ENCODE measurements around the gene TACSTD2. TPM values are rescaled to one million over a fixed set of nuclear protein-coding genes. Genes with fewer than 3 reads are reported as not detected.

Gene TACSTD2
- polyA plus RNA-seq, 1 donor from 2014 or later: not detected

GRCh38 chr1:58587667-58588066 lies 10.6 kb upstream of the TACSTD2 start:
- H3K4me2 ChIP-seq (ENCODE audit: low read length): no peak overlapping the region

GRCh38 chr1:58586271-58586670 lies 9.2 kb upstream of the TACSTD2 start:
- H3F3A ChIP-seq (ENCODE audit: insufficient read depth, low read length, poor library complexity, severe bottlenecking): no peaks in the 10 kb centered on the region
- TF ChIP-seq, protein P1, sequence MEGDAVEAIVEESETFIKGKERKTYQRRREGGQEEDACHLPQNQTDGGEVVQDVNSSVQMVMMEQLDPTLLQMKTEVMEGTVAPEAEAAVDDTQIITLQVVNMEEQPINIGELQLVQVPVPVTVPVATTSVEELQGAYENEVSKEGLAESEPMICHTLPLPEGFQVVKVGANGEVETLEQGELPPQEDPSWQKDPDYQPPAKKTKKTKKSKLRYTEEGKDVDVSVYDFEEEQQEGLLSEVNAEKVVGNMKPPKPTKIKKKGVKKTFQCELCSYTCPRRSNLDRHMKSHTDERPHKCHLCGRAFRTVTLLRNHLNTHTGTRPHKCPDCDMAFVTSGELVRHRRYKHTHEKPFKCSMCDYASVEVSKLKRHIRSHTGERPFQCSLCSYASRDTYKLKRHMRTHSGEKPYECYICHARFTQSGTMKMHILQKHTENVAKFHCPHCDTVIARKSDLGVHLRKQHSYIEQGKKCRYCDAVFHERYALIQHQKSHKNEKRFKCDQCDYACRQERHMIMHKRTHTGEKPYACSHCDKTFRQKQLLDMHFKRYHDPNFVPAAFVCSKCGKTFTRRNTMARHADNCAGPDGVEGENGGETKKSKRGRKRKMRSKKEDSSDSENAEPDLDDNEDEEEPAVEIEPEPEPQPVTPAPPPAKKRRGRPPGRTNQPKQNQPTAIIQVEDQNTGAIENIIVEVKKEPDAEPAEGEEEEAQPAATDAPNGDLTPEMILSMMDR (IDR thresholded peaks at IDR 0.05; ENCODE audit: poor library complexity, severe bottlenecking): no peak
- TF ChIP-seq TAF1 (IDR thresholded peaks at IDR 0.05; ENCODE audit: low read depth) (no peak), RAD21 (conservative IDR thresholded peaks at IDR 0.05) (no peak), SMC3 (conservative IDR thresholded peaks at IDR 0.05; ENCODE audit: poor library complexity) (no peak), POLR2AphosphoS5 (IDR thresholded peaks at IDR 0.05) (no peak), EZH2 (IDR thresholded peaks at IDR 0.05; ENCODE audit: borderline replicate concordance, insufficient read depth, low read length, poor library complexity, severe bottlenecking) (no peak), EP300 (conservative IDR thresholded peaks at IDR 0.05; ENCODE audit: poor library complexity, severe bottlenecking) (no peak)
- TF ChIP-seq, protein P2, sequence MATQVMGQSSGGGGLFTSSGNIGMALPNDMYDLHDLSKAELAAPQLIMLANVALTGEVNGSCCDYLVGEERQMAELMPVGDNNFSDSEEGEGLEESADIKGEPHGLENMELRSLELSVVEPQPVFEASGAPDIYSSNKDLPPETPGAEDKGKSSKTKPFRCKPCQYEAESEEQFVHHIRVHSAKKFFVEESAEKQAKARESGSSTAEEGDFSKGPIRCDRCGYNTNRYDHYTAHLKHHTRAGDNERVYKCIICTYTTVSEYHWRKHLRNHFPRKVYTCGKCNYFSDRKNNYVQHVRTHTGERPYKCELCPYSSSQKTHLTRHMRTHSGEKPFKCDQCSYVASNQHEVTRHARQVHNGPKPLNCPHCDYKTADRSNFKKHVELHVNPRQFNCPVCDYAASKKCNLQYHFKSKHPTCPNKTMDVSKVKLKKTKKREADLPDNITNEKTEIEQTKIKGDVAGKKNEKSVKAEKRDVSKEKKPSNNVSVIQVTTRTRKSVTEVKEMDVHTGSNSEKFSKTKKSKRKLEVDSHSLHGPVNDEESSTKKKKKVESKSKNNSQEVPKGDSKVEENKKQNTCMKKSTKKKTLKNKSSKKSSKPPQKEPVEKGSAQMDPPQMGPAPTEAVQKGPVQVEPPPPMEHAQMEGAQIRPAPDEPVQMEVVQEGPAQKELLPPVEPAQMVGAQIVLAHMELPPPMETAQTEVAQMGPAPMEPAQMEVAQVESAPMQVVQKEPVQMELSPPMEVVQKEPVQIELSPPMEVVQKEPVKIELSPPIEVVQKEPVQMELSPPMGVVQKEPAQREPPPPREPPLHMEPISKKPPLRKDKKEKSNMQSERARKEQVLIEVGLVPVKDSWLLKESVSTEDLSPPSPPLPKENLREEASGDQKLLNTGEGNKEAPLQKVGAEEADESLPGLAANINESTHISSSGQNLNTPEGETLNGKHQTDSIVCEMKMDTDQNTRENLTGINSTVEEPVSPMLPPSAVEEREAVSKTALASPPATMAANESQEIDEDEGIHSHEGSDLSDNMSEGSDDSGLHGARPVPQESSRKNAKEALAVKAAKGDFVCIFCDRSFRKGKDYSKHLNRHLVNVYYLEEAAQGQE (IDR thresholded peaks at IDR 0.05; ENCODE audit: borderline replicate concordance): no peak
- no peaks in the 10 kb centered on the region for H4K20me1 ChIP-seq (ENCODE audit: insufficient read depth)
- H3K9me3 ChIP-seq (ENCODE audit: low read length): no peaks in the 10 kb centered on the region
- no peak overlapping the region for H2AFZ ChIP-seq (ENCODE audit: low read depth, low read length)
- H3K27ac ChIP-seq (ENCODE audit: low read length): no peak overlapping the region
- no peaks in the 10 kb centered on the region for H3K27me3 ChIP-seq (ENCODE audit: insufficient read depth, low read depth, low read length)
- no peaks in the 10 kb centered on the region for H3K79me2 ChIP-seq (replicated peaks; ENCODE audit: insufficient read depth, low read length)
- H3K4me3 ChIP-seq (ENCODE audit: low read length): no peak overlapping the region
- no peaks in the 10 kb centered on the region for H3K9me2 ChIP-seq (ENCODE audit: insufficient read depth, low read length)
- no peak overlapping the region for H3K4me2 ChIP-seq (ENCODE audit: low read length)
- no peak overlapping the region for H3K9ac ChIP-seq (ENCODE audit: low read length)
- no peaks in the 10 kb centered on the region for H3K36me3 ChIP-seq (ENCODE audit: insufficient read depth, low read length)

More at GRCh38 chr1:58587667-58588066, 10.6 kb upstream of the TACSTD2 start:
- no peak for TF ChIP-seq EZH2 (IDR thresholded peaks at IDR 0.05; ENCODE audit: borderline replicate concordance, insufficient read depth, low read length, poor library complexity, severe bottlenecking)
- TF ChIP-seq TAF1 (IDR thresholded peaks at IDR 0.05; ENCODE audit: low read depth): no peak
- TF ChIP-seq, protein P1 (IDR thresholded peaks at IDR 0.05; ENCODE audit: poor library complexity, severe bottlenecking): no peak
- TF ChIP-seq, protein P2 (IDR thresholded peaks at IDR 0.05; ENCODE audit: borderline replicate concordance): no peak
- TF ChIP-seq SMC3 (conservative IDR thresholded peaks at IDR 0.05; ENCODE audit: poor library complexity): no peak
- no peak for TF ChIP-seq EP300 (conservative IDR thresholded peaks at IDR 0.05; ENCODE audit: poor library complexity, severe bottlenecking)
- no peak for TF ChIP-seq MXI1 (conservative IDR thresholded peaks at IDR 0.05; ENCODE audit: poor library complexity, severe bottlenecking)
- TF ChIP-seq POLR2AphosphoS5 (IDR thresholded peaks at IDR 0.05): no peak
- TF ChIP-seq RAD21 (conservative IDR thresholded peaks at IDR 0.05): no peak
- Histone ChIP-seq H3K9me3 (ENCODE audit: low read length) (no peaks in the 10 kb centered on the region), H3K27ac (ENCODE audit: low read length) (no peak overlapping the region), H3K79me2 (replicated peaks; ENCODE audit: insufficient read depth, low read length) (no peaks in the 10 kb centered on the region), H3F3A (ENCODE audit: insufficient read depth, low read length, poor library complexity, severe bottlenecking) (no peaks in the 10 kb centered on the region), H4K20me1 (ENCODE audit: insufficient read depth) (no peaks in the 10 kb centered on the region), H3K9me2 (ENCODE audit: insufficient read depth, low read length) (no peaks in the 10 kb centered on the region), H3K4me3 (ENCODE audit: low read length) (no peak overlapping the region), H3K36me3 (ENCODE audit: insufficient read depth, low read length) (no peaks in the 10 kb centered on the region), H3K27me3 (ENCODE audit: insufficient read depth, low read depth, low read length) (no peaks in the 10 kb centered on the region), H3K9ac (ENCODE audit: low read length) (no peak overlapping the region), H2AFZ (ENCODE audit: low read depth, low read length) (no peak overlapping the region)
